Progenitor cell of endocrine pancreas (in vitro differentiated cells): ENCODE measurements around the gene IFIT1B. TPM values are rescaled to one million over a fixed set of nuclear protein-coding genes. Genes with fewer than 3 reads are reported as not detected.

ENCODE experiments used
- DNase-seq: peaks from one replicate; pipeline ENCODE4 v3.0.0; 2021; ENCODE audit warnings: low spot score; ENCODE audit not compliant: unreplicated experiment
- H3K27ac Mint-ChIP-seq: 2 replicates; pipeline ENCODE4 v1.8.0; 2021; ENCODE audit warnings: mild to moderate bottlenecking, moderate library complexity, mixed read lengths
- H3K27me3 Mint-ChIP-seq: 2 replicates; pipeline ENCODE4 v1.8.0; 2021; ENCODE audit warnings: mixed read lengths
- H3K36me3 Mint-ChIP-seq: 2 replicates; pipeline ENCODE4 v1.8.0; 2022; ENCODE audit warnings: mixed read lengths; ENCODE audit not compliant: insufficient read depth
- H3K4me1 Mint-ChIP-seq: 2 replicates; pipeline ENCODE4 v1.8.0; 2021; ENCODE audit warnings: low read depth, mixed read lengths
- H3K4me3 Mint-ChIP-seq: 2 replicates; pipeline ENCODE4 v1.8.0; 2021; ENCODE audit warnings: low read depth, mild to moderate bottlenecking, moderate library complexity, mixed read lengths
- H3K9me3 Mint-ChIP-seq: 2 replicates; pipeline ENCODE4 v1.8.0; 2021; ENCODE audit warnings: low read depth, mixed read lengths
- CTCF ChIP-seq: fragments of 200-600 bp; sonication (generic); IDR thresholded peaks from one replicate; pipeline ENCODE4 v1.5.0; 2021; ENCODE audit warnings: antibody characterized with exemption, mild to moderate bottlenecking; ENCODE audit not compliant: unreplicated experiment
- total RNA-seq: library from RNA; stranded (reverse); gene quantifications from 2 replicates; pipeline ENCODE4 v1.2.1, GENCODE V29; 2021

Gene IFIT1B
- total RNA-seq, 1 donor from 2014 or later = not detected

GRCh38 chr10:89421018-89421476 lies 43.2 kb downstream of the IFIT1B start:
- no peak for DNase-seq
- Mint-ChIP-seq H3K4me3 (no peak overlapping the region), H3K27me3 (peaks cover 6% of the 10 kb centered on the region), H3K36me3 (peaks cover 5% of the 10 kb centered on the region), H3K9me3 (no peaks in the 10 kb centered on the region), H3K27ac (no peak overlapping the region), H3K4me1 (peaks cover 8% of the 10 kb centered on the region)
- TF ChIP-seq CTCF = no peak

- Mint-ChIP-seq H3K27me3 (peaks cover 6% of the 10 kb centered on the region), H3K4me1 (peaks cover 15% of the 10 kb centered on the region), H3K36me3 (no peaks in the 10 kb centered on the region), H3K9me3 (no peaks in the 10 kb centered on the region), H3K4me3 (no peak overlapping the region), H3K27ac (no peak overlapping the region)
- no peak for DNase-seq
- no peak for TF ChIP-seq CTCF
Measured at GRCh38 chr10:89425000-89425399, 47.1 kb downstream of the IFIT1B start.

- Mint-ChIP-seq H3K9me3 (no peaks in the 10 kb centered on the region), H3K4me3 (no peak overlapping the region), H3K36me3 (no peaks in the 10 kb centered on the region), H3K27ac (no peak overlapping the region), H3K4me1 (peaks cover 15% of the 10 kb centered on the region), H3K27me3 (peaks cover 6% of the 10 kb centered on the region)
- peak; percentile 83 for TF ChIP-seq CTCF
- no peak for DNase-seq
Measured at GRCh38 chr10:89426230-89426868, 48.5 kb downstream of the IFIT1B start.

- Mint-ChIP-seq H3K9me3 (no peaks in the 10 kb centered on the region), H3K27ac (peak overlapping the region; percentile 17), H3K36me3 (peaks cover 2% of the 10 kb centered on the region), H3K4me3 (no peak overlapping the region), H3K27me3 (peaks cover 6% of the 10 kb centered on the region), H3K4me1 (peaks cover 15% of the 10 kb centered on the region)
- no peak for TF ChIP-seq CTCF
- no peak for DNase-seq
Measured at GRCh38 chr10:89427629-89428028, 49.8 kb downstream of the IFIT1B start.

- H3K27me3 Mint-ChIP-seq = peaks cover 6% of the 10 kb centered on the region
- TF ChIP-seq CTCF = no peak
- DNase-seq = no peak
- H3K4me3 Mint-ChIP-seq = no peak overlapping the region
- no peaks in the 10 kb centered on the region for H3K9me3 Mint-ChIP-seq
- peaks cover 2% of the 10 kb centered on the region for H3K36me3 Mint-ChIP-seq
- peaks cover 15% of the 10 kb centered on the region for H3K4me1 Mint-ChIP-seq
- H3K27ac Mint-ChIP-seq = no peak overlapping the region
Measured at GRCh38 chr10:89428877-89429276, 51.0 kb downstream of the IFIT1B start.
